ENCODE measurements around the gene MCRIP2. TPM values are rescaled to one million over a fixed set of nuclear protein-coding genes. Genes with fewer than 3 reads are reported as not detected.
A peak's percentile ranks its signal among the peaks of the same experiment; 100 is the strongest.

MCRIP2 gene
- total RNA-seq, 6 experiments from 2014 or later = 18.8 to 30.8 (median 24.2) TPM

DNA sequence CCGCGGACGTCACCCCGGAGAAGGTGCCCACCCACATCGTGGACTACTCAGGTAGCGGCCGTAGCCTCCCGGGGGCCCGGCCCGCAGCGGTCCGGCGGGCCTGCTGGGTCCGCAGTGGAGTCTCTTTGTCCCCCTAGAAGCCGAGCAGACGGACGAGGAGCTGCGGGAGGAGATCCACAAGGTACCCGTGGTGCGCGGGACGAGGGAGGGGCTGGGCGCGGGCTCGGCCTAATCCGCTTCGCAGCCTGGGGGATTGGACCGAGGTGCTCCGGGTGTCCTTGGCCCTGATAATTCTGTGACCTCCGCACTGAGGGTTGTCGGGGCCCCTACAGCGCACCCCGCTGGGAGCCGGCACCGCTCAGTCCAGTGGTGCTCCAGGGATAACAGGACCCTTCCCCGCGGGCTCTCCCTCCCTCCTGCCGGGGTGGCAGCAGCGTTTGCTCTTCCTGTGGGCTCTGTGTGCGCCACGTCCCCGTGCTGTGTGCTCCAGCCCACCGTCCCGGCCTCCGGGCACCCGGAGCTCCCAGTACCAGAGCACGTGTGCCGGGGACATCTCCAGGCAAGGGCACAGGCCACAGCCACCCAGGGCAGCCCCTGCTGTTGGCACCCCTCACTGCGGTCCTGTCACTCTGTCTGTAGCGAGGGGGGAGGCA lies 27.0 kb downstream of the MCRIP2 start:
- H3K4me3 Mint-ChIP-seq = peak overlapping the region; percentile 84
- no peaks in the 10 kb centered on the region; the same call in 1 of the 2 replicates for H3K27me3 Mint-ChIP-seq (ENCODE audit: insufficient read depth)
- H3K36me3 Mint-ChIP-seq (ENCODE audit: low read depth) = no peaks in the 10 kb centered on the region
- H3K27ac Mint-ChIP-seq = no peak overlapping the region; the same call in 1 of the 2 replicates
- no peaks in the 10 kb centered on the region for H3K9me3 Mint-ChIP-seq
- TF ChIP-seq, protein P1, sequence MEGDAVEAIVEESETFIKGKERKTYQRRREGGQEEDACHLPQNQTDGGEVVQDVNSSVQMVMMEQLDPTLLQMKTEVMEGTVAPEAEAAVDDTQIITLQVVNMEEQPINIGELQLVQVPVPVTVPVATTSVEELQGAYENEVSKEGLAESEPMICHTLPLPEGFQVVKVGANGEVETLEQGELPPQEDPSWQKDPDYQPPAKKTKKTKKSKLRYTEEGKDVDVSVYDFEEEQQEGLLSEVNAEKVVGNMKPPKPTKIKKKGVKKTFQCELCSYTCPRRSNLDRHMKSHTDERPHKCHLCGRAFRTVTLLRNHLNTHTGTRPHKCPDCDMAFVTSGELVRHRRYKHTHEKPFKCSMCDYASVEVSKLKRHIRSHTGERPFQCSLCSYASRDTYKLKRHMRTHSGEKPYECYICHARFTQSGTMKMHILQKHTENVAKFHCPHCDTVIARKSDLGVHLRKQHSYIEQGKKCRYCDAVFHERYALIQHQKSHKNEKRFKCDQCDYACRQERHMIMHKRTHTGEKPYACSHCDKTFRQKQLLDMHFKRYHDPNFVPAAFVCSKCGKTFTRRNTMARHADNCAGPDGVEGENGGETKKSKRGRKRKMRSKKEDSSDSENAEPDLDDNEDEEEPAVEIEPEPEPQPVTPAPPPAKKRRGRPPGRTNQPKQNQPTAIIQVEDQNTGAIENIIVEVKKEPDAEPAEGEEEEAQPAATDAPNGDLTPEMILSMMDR (IDR thresholded peaks at IDR 0.05) = no peak
- H3K4me1 Mint-ChIP-seq (ENCODE audit: low read depth) = no peaks in the 10 kb centered on the region
- no peak for DNase-seq

DNA sequence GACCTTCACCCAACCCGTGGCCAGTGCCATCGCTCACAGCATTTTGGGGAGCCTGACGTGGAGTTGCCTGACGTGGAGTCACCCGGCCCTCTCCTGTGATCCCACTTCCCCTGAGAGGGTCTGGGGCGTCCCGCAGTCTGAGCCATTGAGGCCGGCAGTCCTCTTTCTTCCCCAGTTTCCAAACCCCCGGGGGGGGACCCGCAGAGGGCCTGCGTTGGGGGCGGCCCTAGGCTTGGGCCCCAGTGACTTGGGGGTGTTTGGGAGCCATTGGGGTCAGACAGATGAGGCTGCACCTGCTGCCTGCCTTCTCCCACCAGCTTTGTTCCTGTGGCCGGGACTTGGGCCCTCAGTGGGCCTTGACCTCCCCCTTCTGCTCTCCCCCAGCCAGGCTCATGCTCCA lies 28.0 kb downstream of the MCRIP2 start:
- no peak overlapping the region for H3K4me3 Mint-ChIP-seq
- no peak for DNase-seq

DNA sequence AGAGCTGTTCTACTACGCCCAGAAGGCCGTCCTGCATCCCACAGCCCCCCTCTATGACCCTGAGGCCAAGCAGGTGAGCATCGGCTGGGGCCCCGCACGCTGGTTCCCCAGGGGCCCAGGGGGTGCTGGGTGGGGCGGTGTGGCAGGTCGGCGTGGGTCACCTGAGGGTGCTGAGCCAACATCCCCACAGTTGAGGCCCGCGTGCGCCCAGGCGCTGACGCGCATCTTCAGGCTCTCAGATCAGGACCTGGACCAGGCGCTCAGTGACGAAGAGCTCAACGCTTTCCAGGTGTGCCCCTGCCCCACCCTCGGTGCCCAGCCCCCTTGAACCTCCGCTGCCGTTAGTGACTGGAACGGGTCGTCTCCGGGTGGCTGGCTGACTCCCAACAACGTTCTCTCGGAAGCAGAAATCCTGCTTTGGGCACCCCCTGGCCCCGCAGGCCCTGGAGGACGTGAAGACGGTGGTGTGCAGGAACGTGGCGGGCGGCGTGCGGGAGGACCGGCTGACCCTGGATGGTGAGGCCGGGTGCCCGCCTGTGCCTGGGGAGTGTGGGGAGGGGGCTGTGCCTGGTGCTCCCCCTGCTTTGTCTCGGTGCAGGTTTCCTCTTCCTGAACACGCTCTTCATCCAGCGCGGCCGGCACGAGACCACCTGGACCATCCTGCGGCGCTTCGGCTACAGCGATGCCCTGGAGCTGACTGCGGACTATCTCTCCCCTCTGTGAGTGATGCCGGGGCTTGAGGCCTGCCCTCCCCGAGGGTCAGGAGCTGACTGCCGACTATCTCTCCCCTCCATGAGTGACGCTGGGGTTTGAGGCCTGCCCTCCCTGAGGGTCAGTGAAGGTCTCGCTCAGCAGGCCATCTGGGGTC lies 29.1 kb downstream of the MCRIP2 start:
- no peaks in the 10 kb centered on the region for H3K36me3 Mint-ChIP-seq (ENCODE audit: low read depth)
- H3K27ac Mint-ChIP-seq = no peak overlapping the region
- peaks cover 3% of the 10 kb centered on the region for H3K27me3 Mint-ChIP-seq (ENCODE audit: insufficient read depth)
- DNase-seq = no peak
- H3K9me3 Mint-ChIP-seq = no peaks in the 10 kb centered on the region
- H3K4me1 Mint-ChIP-seq (ENCODE audit: low read depth) = no peaks in the 10 kb centered on the region
- TF ChIP-seq, protein P1 (IDR thresholded peaks at IDR 0.05) = no peak
- no peak overlapping the region for H3K4me3 Mint-ChIP-seq

More for the DNA sequence above, 28.0 kb downstream of the MCRIP2 start:
- Mint-ChIP-seq H3K27me3 (ENCODE audit: insufficient read depth) (no peaks in the 10 kb centered on the region; the same call in 1 of the 2 replicates), H3K27ac (no peak overlapping the region), H3K36me3 (ENCODE audit: low read depth) (no peaks in the 10 kb centered on the region), H3K4me1 (ENCODE audit: low read depth) (no peaks in the 10 kb centered on the region), H3K9me3 (no peaks in the 10 kb centered on the region)
- TF ChIP-seq, protein P1 (IDR thresholded peaks at IDR 0.05) = no peak

DNA sequence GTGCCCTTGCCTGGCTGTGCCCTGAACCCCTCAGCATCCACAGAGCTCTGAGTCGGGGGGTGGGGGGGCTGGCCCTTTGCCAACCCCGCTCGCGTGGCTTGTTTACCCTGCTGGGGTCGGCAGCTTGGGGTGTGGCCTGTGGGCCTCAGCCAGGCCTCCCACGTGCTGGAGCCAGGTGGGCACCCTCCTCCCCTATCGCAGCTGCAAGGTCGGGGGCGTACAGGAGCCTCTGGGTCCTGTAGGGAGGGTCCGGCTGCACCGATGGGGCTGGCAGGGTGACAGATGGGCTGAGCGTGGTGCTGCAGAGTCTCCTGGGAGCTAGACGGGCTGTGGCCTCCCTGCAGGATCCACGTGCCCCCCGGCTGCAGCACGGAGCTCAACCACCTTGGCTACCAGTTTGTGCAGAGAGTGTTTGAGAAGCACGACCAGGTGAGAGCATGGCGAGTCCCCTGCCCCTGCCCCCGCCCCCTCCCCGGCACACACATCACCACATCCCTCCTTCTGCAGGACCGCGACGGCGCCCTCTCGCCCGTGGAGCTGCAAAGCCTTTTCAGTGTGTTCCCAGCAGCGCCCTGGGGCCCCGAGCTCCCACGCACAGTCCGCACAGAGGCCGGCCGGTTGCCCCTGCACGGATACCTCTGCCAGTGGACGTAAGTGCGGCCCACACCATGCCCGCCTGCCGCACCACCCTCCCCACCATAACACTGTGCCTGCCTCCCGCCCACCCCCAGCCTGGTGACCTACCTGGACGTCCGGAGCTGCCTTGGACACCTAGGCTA lies 29.9 kb downstream of the MCRIP2 start:
- Mint-ChIP-seq H3K4me3 (no peak overlapping the region), H3K9me3 (no peaks in the 10 kb centered on the region), H3K36me3 (ENCODE audit: low read depth) (no peaks in the 10 kb centered on the region), H3K27me3 (ENCODE audit: insufficient read depth) (peaks cover 3% of the 10 kb centered on the region), H3K4me1 (ENCODE audit: low read depth) (no peaks in the 10 kb centered on the region), H3K27ac (no peak overlapping the region)
- TF ChIP-seq, protein P1 (IDR thresholded peaks at IDR 0.05) = no peak
- DNase-seq = no peak

DNA sequence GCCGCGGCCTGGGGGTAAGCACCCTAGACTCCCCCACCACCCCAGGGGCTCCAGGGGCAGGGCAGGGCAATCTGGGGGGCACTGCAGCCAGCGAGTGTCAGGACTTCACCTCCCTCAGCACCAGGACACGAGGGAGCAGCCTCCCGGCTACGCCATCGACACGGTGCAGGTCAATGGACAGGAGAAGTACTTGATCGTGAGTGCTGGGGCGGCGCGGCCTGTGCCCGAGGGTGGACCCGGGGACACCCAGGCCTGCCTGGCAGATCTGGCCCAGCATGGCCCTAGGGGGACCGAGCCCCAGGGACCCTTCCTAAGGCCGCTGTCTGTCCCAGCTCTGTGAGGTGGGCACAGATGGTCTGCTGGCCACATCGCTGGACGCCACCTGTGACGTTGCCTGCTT lies 30.7 kb downstream of the MCRIP2 start:
- Mint-ChIP-seq H3K36me3 (ENCODE audit: low read depth) (no peaks in the 10 kb centered on the region), H3K4me3 (no peak overlapping the region), H3K4me1 (ENCODE audit: low read depth) (no peaks in the 10 kb centered on the region), H3K27me3 (ENCODE audit: insufficient read depth) (peaks cover 3% of the 10 kb centered on the region), H3K27ac (no peak overlapping the region), H3K9me3 (no peaks in the 10 kb centered on the region)
- no peak for DNase-seq
- TF ChIP-seq, protein P1 (IDR thresholded peaks at IDR 0.05) = no peak

Measured in HFFc6 (cell line).